Thyroid gland (tissue), 4 donors: ENCODE measurements around the gene LASP1NB.

Source experiments
- POLR2A ChIP-seq, 2 donors: fragments of 450-650 bp; IDR thresholded peaks; one replicate each; pipeline ENCODE4 v1.6.1; 2017; ENCODE audit warnings: antibody characterized with exemption in 2 of 2, mild to moderate bottlenecking in 2 of 2, moderate library complexity in 1 of 2
- TF ChIP-seq, protein P1 (sequence below), 6 experiments: fragments of 200-600 bp in 3 of 6; fragments of 450-650 bp in 3 of 6; sonication (generic) in 3 of 6; IDR thresholded peaks; one replicate each; pipeline ENCODE4 v1.5.1; 2016 to 2019; ENCODE audit warnings: antibody characterized with exemption in 6 of 6, mild to moderate bottlenecking in 2 of 6, inconsistent platforms in 1 of 6, moderate library complexity in 1 of 6

DNA sequence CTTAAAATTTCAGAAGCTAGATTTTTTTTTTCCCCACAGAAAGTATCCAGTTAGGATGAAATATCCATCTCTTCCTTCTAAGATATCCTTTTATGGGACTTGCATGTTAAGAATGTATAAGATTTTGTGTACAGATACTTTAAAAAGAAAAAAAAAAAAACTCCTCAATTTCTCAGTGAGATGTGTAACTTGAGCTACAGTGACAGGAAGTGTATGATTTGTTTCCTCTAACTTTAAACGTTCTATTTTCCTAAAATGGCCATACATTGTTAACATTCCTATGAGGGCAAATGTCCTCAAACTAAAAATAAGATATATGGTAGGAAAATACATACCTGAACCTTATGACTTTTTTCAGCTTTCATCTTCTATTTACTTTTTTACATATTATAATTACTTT lies 32.9 kb downstream of the LASP1NB start:
- TF ChIP-seq, protein P1, sequence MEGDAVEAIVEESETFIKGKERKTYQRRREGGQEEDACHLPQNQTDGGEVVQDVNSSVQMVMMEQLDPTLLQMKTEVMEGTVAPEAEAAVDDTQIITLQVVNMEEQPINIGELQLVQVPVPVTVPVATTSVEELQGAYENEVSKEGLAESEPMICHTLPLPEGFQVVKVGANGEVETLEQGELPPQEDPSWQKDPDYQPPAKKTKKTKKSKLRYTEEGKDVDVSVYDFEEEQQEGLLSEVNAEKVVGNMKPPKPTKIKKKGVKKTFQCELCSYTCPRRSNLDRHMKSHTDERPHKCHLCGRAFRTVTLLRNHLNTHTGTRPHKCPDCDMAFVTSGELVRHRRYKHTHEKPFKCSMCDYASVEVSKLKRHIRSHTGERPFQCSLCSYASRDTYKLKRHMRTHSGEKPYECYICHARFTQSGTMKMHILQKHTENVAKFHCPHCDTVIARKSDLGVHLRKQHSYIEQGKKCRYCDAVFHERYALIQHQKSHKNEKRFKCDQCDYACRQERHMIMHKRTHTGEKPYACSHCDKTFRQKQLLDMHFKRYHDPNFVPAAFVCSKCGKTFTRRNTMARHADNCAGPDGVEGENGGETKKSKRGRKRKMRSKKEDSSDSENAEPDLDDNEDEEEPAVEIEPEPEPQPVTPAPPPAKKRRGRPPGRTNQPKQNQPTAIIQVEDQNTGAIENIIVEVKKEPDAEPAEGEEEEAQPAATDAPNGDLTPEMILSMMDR (IDR thresholded peaks at IDR 0.05): no peak
- no peak for TF ChIP-seq POLR2A (IDR thresholded peaks at IDR 0.05)
